ENCODE results near the gene PRH1.

- TF ChIP-seq CTCF (IDR thresholded peaks at IDR 0.05) (no peak), POLR2A (IDR thresholded peaks at IDR 0.05) (no peak)
Observed at GRCh38 chr12:10884086-10884725, at the start of gene PRH1.

Measured in prostate gland (tissue), 2 donors.